HepG2 (cell line): ENCODE measurements around the gene IL17D. TPM values are rescaled to one million over a fixed set of nuclear protein-coding genes. Genes with fewer than 3 reads are reported as not detected.

Experiments
- ARHGAP35 ChIP-seq: sonication (generic); formaldehyde crosslinking; IDR thresholded peaks from 2 replicates; pipeline ENCODE4 v1.9.0; 2022; ENCODE audit warnings: mild to moderate bottlenecking, inconsistent platforms, moderate library complexity, missing genetic modification reagents, borderline replicate concordance
- FOXK1 ChIP-seq: sonication (generic); formaldehyde crosslinking; IDR thresholded peaks from 2 replicates; pipeline ENCODE4 v1.4.0; 2020; ENCODE audit warnings: low read depth, missing genetic modification reagents, borderline replicate concordance
- HOXD1 ChIP-seq: sonication (generic); formaldehyde crosslinking; IDR thresholded peaks from 2 replicates; pipeline ENCODE4 v1.5.0; 2020; ENCODE audit warnings: missing genetic modification reagents
- KDM4B ChIP-seq: sonication (generic); formaldehyde crosslinking; IDR thresholded peaks from 2 replicates; pipeline ENCODE4 v1.4.0; 2020; ENCODE audit warnings: missing genetic modification reagents
- MED1 ChIP-seq: sonication (generic); formaldehyde crosslinking; IDR thresholded peaks from 2 replicates; pipeline ENCODE4 v1.4.0; 2020; ENCODE audit warnings: missing genetic modification reagents
- MTF2 ChIP-seq: sonication (generic); formaldehyde crosslinking; IDR thresholded peaks from 2 replicates; pipeline ENCODE4 v1.5.0; 2020; ENCODE audit warnings: missing genetic modification reagents, borderline replicate concordance
- MXI1 ChIP-seq: IDR thresholded peaks from 3 replicates; pipeline ENCODE4 v1.6.1; 2012; ENCODE audit warnings: low read depth, low read length, inconsistent platforms, borderline replicate concordance
- NFYB ChIP-seq: sonication (generic); formaldehyde crosslinking; IDR thresholded peaks from 2 replicates; pipeline ENCODE4 v1.4.0; 2020; ENCODE audit warnings: missing genetic modification reagents
- PAX8 ChIP-seq: sonication (generic); formaldehyde crosslinking; IDR thresholded peaks from 2 replicates; pipeline ENCODE4 v1.8.0; 2022; ENCODE audit warnings: mild to moderate bottlenecking, missing genetic modification reagents, borderline replicate concordance
- RORA ChIP-seq: sonication (generic); formaldehyde crosslinking; IDR thresholded peaks from 2 replicates; pipeline ENCODE4 v1.5.0; 2020; ENCODE audit warnings: mild to moderate bottlenecking, missing genetic modification reagents, moderate library complexity
- SAP130 ChIP-seq: IDR thresholded peaks from 2 replicates; pipeline ENCODE4 v1.6.1; 2016; ENCODE audit warnings: low read depth
- STAG1 ChIP-seq: sonication (generic); formaldehyde crosslinking; IDR thresholded peaks from 2 replicates; pipeline ENCODE4 v1.4.0; 2020; ENCODE audit warnings: missing genetic modification reagents
- U2AF2 ChIP-seq: fragments of 200-400 bp; formaldehyde crosslinking; IDR thresholded peaks from 2 replicates; pipeline ENCODE4 v1.6.1; 2017; ENCODE audit warnings: low read depth, mild to moderate bottlenecking, low read length
- ZFP41 ChIP-seq: sonication (generic); formaldehyde crosslinking; IDR thresholded peaks from 2 replicates; pipeline ENCODE4 v1.4.0; 2020; ENCODE audit warnings: mild to moderate bottlenecking, missing genetic modification reagents, borderline replicate concordance
- ZFY ChIP-seq: sonication (generic); formaldehyde crosslinking; IDR thresholded peaks from 2 replicates; pipeline ENCODE4 v1.4.0; 2020; ENCODE audit warnings: missing genetic modification reagents
- ZMYM4 ChIP-seq: sonication (generic); formaldehyde crosslinking; IDR thresholded peaks from 2 replicates; pipeline ENCODE4 v1.8.1; 2023; ENCODE audit warnings: mild to moderate bottlenecking, missing genetic modification reagents
- ZNF354B ChIP-seq: sonication (generic); formaldehyde crosslinking; IDR thresholded peaks from 2 replicates; pipeline ENCODE4 v1.8.0; 2022; ENCODE audit warnings: mild to moderate bottlenecking, missing genetic modification reagents
- polyA plus RNA-seq, 8 experiments: library from polyadenylated mRNA; depleted of rRNA in 3 of 8; stranded (reverse) in 7 of 8; unstranded in 1 of 8; fragments of >200 nt; fragmentation: Illumina TruSeq in 4 of 8; extraction: Trizol in 4 of 8; gene quantifications; 2 replicates each; pipeline versions ENCODE4 v1.2.1 to v1.2.3, GENCODE V29; 2011 to 2016; ENCODE audit warnings: low read depth in 4 of 8, missing spikeins in 1 of 8, mixed read lengths in 1 of 8; ENCODE audit not compliant: insufficient read depth in 1 of 8
- total RNA-seq, 5 experiments: library from RNA; depleted of rRNA; stranded (reverse); fragments of >200 nt; fragmentation: Illumina TruSeq; extraction: Trizol; gene quantifications; 2 replicates each; pipeline ENCODE4 v1.2.3, GENCODE V29; 2016; ENCODE audit warnings: low read depth in 1 of 5
- TF ChIP-seq, protein P1 (sequence below): sonication (generic); formaldehyde crosslinking; IDR thresholded peaks from 2 replicates; pipeline ENCODE4 v1.8.0; 2023; ENCODE audit warnings: mild to moderate bottlenecking, missing genetic modification reagents
- TF ChIP-seq, protein P2 (sequence below): sonication (generic); formaldehyde crosslinking; IDR thresholded peaks from 2 replicates; pipeline ENCODE4 v1.4.0; 2020; ENCODE audit warnings: missing genetic modification reagents, borderline replicate concordance
- TF ChIP-seq, protein P3 (sequence below): sonication (generic); formaldehyde crosslinking; IDR thresholded peaks from 2 replicates; pipeline ENCODE4 v1.5.0; 2020; ENCODE audit warnings: mild to moderate bottlenecking, missing genetic modification reagents, borderline replicate concordance
- TF ChIP-seq, protein P4 (sequence below): sonication (generic); formaldehyde crosslinking; IDR thresholded peaks from 2 replicates; pipeline ENCODE4 v1.9.0; 2021; ENCODE audit warnings: missing genetic modification reagents, borderline replicate concordance

The IL17D gene
- total and polyA plus RNA-seq, 2 of the 13 experiments (the other 11 are each of a cell fraction or from before 2014, with no cell fraction given): 1.1 to 2.2 TPM

DNA sequence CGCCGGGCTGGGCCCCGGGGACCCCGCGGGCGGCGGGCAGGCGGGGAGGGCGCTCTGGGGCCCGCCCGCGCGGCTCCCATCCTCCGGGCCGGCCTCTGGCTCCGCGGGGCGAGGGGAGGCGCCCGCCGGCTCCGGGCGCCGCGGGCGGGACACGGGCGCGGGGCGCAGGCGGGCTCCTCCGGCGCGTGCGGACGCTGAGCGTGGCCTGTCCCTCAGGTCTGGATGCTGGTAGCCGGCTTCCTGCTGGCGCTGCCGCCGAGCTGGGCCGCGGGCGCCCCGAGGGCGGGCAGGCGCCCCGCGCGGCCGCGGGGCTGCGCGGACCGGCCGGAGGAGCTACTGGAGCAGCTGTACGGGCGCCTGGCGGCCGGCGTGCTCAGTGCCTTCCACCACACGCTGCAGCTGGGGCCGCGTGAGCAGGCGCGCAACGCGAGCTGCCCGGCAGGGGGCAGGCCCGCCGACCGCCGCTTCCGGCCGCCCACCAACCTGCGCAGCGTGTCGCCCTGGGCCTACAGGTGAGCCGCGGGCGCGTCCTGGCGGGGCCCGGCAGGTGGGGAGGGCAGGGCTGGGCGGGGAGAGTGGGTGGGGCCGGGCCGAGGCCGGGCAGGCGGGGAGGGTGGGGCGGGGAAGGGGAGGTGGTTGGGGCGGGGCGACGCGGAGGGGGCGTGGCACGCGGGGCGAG is 420 bp downstream of the IL17D start (continued):
- TF ChIP-seq U2AF2: no peak
- TF ChIP-seq MED1 (CRISPR knock-in tag): 0 out of 2 replicates have a peak, but pooled peaks have one; percentile 21
- TF ChIP-seq ARHGAP35: no peak
- TF ChIP-seq PAX8 (CRISPR knock-in tag): 0 out of 2 replicates have a peak, but pooled peaks have one; percentile 2
- TF ChIP-seq ZFY (CRISPR knock-in tag): peak; percentile 53
- TF ChIP-seq ZMYM4: no peak
- no peak for TF ChIP-seq HOXD1 (CRISPR knock-in tag)
- no peak for TF ChIP-seq ZFP41 (CRISPR knock-in tag)
- TF ChIP-seq SAP130 (CRISPR knock-in tag): no peak
- no peak for TF ChIP-seq FOXK1 (CRISPR knock-in tag)
- TF ChIP-seq, protein P1, sequence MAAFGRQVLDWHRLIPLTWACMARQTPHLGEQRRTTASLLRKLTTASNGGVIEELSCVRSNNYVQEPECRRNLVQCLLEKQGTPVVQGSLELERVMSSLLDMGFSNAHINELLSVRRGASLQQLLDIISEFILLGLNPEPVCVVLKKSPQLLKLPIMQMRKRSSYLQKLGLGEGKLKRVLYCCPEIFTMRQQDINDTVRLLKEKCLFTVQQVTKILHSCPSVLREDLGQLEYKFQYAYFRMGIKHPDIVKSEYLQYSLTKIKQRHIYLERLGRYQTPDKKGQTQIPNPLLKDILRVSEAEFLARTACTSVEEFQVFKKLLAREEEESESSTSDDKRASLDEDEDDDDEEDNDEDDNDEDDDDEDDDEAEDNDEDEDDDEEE (CRISPR knock-in tag): no peak
- TF ChIP-seq KDM4B (CRISPR knock-in tag): no peak
- peak; percentile 21; the same call in 1 of the 2 replicates for TF ChIP-seq STAG1 (CRISPR knock-in tag)
- no peak for TF ChIP-seq ZNF354B (CRISPR knock-in tag)
- TF ChIP-seq, protein P2, sequence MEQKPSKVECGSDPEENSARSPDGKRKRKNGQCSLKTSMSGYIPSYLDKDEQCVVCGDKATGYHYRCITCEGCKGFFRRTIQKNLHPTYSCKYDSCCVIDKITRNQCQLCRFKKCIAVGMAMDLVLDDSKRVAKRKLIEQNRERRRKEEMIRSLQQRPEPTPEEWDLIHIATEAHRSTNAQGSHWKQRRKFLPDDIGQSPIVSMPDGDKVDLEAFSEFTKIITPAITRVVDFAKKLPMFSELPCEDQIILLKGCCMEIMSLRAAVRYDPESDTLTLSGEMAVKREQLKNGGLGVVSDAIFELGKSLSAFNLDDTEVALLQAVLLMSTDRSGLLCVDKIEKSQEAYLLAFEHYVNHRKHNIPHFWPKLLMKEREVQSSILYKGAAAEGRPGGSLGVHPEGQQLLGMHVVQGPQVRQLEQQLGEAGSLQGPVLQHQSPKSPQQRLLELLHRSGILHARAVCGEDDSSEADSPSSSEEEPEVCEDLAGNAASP (CRISPR knock-in tag): no peak
- TF ChIP-seq RORA (CRISPR knock-in tag): no peak
- TF ChIP-seq, protein P3, sequence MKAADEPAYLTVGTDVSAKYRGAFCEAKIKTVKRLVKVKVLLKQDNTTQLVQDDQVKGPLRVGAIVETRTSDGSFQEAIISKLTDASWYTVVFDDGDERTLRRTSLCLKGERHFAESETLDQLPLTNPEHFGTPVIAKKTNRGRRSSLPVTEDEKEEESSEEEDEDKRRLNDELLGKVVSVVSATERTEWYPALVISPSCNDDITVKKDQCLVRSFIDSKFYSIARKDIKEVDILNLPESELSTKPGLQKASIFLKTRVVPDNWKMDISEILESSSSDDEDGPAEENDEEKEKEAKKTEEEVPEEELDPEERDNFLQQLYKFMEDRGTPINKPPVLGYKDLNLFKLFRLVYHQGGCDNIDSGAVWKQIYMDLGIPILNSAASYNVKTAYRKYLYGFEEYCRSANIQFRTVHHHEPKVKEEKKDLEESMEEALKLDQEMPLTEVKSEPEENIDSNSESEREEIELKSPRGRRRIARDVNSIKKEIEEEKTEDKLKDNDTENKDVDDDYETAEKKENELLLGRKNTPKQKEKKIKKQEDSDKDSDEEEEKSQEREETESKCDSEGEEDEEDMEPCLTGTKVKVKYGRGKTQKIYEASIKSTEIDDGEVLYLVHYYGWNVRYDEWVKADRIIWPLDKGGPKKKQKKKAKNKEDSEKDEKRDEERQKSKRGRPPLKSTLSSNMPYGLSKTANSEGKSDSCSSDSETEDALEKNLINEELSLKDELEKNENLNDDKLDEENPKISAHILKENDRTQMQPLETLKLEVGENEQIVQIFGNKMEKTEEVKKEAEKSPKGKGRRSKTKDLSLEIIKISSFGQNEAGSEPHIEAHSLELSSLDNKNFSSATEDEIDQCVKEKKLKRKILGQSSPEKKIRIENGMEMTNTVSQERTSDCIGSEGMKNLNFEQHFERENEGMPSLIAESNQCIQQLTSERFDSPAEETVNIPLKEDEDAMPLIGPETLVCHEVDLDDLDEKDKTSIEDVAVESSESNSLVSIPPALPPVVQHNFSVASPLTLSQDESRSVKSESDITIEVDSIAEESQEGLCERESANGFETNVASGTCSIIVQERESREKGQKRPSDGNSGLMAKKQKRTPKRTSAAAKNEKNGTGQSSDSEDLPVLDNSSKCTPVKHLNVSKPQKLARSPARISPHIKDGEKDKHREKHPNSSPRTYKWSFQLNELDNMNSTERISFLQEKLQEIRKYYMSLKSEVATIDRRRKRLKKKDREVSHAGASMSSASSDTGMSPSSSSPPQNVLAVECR (CRISPR knock-in tag): peak; percentile 59; the same call in 1 of the 2 replicates
- no peak for TF ChIP-seq MTF2 (CRISPR knock-in tag)
- TF ChIP-seq NFYB (CRISPR knock-in tag): no peak
- 0 out of 3 replicates have a peak, but pooled peaks have one; percentile 52 for TF ChIP-seq MXI1
- TF ChIP-seq, protein P4, sequence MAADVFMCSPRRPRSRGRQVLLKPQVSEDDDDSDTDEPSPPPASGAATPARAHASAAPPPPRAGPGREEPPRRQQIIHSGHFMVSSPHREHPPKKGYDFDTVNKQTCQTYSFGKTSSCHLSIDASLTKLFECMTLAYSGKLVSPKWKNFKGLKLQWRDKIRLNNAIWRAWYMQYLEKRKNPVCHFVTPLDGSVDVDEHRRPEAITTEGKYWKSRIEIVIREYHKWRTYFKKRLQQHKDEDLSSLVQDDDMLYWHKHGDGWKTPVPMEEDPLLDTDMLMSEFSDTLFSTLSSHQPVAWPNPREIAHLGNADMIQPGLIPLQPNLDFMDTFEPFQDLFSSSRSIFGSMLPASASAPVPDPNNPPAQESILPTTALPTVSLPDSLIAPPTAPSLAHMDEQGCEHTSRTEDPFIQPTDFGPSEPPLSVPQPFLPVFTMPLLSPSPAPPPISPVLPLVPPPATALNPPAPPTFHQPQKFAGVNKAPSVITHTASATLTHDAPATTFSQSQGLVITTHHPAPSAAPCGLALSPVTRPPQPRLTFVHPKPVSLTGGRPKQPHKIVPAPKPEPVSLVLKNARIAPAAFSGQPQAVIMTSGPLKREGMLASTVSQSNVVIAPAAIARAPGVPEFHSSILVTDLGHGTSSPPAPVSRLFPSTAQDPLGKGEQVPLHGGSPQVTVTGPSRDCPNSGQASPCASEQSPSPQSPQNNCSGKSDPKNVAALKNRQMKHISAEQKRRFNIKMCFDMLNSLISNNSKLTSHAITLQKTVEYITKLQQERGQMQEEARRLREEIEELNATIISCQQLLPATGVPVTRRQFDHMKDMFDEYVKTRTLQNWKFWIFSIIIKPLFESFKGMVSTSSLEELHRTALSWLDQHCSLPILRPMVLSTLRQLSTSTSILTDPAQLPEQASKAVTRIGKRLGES (CRISPR knock-in tag): no peak
